Activated naive CD4-positive, alpha-beta T cell treated with anti-CD3 and anti-CD28 coated beads, Interleukin-2, amount 50 U/mL, for 16 hours (primary cell): ENCODE measurements around the gene DNAJC7.
"Not testable (repeated sequence)": the region's sequence is repeated elsewhere in the genome, so short reads cannot be mapped to it uniquely, and the experiment has no call there.

Source experiments
- DNase-seq: peaks from one replicate; pipeline ENCODE4 v3.0.0-alpha.2; 2020

The DNAJC7 gene

DNA sequence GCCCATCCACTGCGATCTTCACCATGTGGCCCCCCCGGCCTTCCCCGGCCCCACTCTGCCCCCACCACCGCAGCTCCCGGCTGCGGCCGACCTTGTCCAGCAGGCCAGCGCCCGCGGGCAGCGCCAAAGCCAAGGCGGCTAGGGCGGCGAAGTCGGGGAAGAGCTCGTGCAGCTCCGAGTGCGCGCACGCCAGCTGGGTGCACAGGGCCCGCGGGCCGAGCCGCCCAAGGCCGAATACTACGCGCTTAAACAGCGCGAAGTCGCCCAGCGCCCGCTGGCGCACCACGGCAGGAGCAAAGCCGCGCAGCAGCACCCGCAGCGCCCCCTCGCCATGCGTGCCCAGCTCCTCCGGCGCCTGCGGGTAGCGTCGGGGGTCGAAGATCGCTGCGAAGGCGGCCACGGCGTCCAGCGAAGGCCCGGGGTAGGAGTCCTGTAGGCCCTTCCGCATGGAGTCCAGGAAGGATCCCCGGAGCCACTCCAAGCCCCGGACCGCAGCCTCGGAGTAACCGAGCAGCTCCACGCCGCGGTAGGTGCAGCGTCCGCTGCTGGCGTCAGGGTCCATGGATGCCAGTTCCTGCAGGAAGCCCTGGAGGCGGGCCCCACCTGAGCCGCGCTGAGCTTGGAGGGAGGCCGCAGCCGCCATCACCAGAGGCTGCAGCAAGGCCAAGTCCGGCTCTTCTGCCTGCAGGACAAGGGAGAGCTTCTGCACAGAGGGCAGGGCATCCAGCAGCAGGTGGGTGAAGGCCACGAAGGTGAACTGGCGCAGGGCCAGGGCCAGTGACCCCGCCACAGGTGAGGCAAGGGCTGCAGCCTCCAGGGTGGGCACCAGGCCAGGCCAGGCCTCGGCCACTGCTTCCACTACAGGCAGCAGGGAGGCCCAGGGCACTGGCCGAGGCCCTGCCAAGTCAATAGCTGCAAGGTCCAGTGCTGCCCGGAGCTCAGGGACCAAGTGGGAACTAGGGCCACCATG is 22.8 kb upstream of the DNAJC7 start:
- DNase-seq, result no peak

DNA sequence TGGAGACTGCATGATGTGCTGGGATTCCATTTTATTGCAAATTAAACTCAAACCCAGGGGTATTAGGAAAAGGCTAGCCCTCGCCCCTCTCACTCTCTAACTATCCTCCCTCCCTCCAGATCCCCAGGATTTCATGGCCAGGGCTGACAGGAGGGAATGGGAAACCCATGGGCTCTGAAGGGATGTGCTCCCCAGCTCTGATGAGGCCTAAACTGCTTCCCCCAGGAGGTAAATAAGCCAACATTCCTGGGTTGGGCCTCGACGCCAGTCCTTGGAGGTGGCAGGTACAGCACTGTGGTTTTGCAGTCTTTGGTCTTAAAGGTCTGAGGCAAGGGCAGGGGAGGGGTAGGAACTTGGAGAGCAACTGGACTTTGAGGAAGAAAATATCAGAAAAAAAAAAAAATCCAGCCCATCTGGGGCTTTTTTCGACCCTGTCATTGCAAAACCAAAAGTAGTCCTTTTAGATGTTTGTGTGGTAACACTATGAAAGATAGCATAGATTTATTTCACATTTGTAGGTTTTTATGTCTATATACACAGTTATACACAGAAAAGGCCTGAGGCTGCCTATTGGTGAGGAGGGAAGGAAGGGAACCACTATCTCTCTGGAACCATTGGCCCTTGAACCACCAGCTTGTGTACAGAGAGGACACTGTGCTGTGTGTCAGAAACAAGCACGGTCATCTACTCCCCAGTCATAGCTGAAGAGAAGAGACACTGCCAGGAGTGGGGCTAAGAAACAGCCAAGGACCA is 21.2 kb upstream of the DNAJC7 start:
- no peak for DNase-seq

- no peak for DNase-seq
These were observed 16.8 kb upstream of the DNAJC7 start for GRCh38 chr17:42034059-42034458.

DNA sequence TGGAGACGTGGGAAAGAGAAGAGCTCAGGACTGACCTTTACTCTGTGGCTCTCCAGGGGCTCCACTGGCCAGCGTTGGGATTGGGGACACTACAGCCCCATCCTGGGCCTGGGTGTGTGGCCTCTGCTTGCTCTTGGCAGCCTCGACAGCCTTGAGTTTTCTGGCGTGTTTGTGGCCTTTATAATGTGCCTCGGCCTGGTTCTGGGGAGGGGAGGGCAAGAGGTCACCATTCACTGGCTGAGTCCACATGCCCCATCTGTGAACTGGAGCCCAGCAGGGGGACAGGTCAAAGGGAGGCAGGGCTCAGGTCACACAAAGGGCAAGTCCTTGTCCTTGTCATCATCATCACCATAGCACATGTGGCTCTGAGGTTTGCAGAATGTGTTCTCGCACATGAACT is 14.3 kb upstream of the DNAJC7 start:
- no peak for DNase-seq

DNA sequence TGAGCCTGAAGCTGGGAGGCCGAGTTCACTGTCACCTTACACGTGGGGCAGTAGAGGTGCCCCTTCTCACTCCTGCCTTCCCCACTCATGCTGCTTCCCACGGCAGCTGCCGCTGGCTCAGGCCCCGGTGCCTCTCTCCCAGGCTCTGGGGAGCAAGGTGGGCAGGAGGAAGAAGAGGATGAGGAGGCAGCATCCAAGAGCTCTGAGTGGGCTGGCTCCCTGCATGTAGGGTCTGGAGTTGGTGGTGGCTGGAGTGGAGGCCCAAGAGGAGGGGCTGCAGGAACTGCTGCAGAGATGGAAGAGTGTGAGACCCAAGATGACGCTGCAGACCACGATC is 11.5 kb upstream of the DNAJC7 start:
- DNase-seq, result no peak

DNA sequence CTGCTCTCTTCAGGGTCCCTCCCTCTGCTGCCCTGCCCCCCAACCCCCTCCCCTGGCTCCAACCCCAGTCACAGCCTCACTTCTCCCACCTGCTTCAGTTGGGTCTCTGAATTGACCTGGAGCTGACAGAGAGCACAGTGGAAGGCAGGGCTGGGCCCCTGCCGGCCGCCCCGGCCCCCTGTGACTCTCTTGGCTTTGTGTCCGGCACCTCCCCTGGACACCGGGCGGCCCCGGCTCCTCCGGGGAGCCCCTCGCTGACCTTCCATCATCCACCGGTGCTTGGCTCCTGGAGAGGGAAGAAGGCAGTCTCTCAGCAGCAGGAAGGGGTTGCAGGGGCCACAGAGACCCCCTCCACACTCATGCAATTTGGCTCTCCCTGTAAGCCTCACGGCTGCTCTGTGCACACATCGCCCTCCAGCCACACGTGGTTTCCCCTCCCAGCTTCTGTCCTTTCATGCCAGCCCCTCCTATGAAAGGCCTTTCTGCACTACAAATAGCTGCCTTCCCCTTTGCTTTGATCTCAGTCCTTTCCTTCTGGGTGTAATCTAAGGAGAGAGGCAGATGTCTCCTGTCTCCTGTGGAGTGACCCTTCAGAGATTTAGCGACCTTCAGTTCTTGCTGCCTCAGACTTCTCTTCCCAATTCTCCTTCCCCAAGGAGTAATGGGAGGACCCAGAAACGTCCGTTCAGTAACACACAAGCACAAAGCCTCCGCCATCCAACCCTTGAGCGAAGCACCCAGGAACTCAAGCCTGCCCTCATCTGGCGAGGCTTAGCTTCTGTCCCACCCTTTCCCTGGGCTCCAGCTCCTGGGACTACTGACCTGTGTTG is 10.9 kb upstream of the DNAJC7 start:
- no peak for DNase-seq

- no peak for DNase-seq
These were observed 10.3 kb upstream of the DNAJC7 start for GRCh38 chr17:42027590-42027889.

GRCh38 chr17:42026857-42027589 is 9.8 kb upstream of the DNAJC7 start:
- no peak for DNase-seq

- no peak for DNase-seq
These were observed 8.7 kb upstream of the DNAJC7 start for GRCh38 chr17:42025936-42026335.

DNA sequence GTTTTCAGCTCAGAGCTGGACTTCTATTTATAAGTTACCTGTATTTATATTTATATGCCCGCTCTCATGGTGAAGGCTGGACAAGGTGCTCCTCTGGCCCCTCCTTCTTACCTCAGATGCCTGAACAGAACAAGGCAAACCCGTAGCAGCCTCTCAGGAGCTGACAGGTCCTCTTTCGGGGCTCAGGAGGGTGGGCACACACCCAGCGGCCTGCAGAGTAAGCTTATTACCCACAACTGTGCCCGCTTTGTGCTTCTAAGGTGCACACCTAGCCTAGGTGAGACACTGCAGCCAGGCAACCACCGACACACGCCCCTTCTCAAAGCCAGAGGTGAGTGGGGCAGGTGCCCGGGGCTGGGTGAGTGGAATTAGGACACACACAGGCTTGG is 7.9 kb upstream of the DNAJC7 start:
- DNase-seq, result no peak

GRCh38 chr17:42023524-42024349 is 6.5 kb upstream of the DNAJC7 start:
- DNase-seq, result no peak

DNA sequence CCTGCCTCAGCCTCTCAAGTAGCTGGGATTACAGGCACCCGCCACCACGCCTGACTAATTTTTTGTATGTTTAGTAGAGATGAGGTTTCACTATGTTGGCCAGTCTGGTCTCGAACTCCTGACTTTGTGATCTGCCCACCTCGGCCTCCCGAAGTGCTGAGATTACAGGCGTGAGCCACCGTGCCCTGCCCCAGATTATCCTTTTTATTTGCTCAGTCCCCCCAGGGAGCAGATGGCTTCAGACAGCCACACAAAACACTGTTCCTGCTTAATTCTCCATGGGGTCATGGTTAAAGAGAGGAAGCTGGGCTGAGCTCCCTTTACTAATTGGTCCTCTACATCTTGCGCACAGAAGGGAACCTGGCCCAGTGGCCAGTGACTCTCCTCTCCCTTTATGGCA is 3.6 kb upstream of the DNAJC7 start:
- DNase-seq, result not testable (repeated sequence)

DNA sequence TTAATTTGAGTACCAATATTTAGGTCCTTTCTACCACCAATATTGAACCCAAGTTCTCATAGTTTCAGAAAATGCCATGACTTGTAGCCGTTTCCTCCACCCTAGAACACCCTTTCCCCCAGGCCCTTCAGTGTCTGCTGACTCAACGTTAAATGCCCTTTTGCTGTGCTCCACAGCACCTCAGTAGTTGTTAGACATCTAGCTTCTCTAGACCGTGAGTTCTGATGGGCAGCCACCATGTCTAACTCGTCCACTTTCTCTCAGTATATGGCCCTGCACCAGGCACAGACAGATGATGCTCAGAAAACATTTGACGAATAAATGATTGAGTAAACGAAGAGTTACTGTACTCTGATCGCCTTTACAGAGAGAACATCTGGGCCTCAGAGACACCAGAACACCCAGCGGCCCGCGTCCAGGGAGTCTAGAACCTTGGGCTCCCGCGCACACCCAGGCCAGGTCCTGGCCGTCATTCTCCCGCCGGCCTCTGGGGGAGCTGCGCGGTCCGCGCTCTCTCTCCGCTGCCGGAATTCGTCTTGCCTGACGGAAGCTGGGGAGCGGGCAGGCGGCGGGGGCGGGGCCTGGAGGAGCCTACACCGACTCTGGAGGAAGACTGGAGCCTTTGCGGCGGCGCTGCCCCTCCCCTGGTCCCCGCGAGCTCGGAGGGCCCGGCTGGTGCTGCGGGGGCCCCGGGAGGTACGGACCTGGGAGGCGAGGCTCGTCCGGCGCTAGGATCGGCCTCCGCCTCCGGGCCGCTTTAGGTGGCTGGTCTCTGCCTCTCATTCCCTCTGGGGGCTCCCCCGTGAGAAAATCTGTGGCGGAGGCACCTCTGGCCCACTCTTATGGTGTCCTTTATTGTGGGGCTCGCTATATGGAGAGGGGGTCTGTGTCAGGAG is 2.5 kb upstream of the DNAJC7 start, which contains the start of gene NKIRAS2:
Gene NKIRAS2, plus strand, starts transcription at position 582 of the 896 bp plus-strand sequence. CDS start 1,488 bp downstream, outside the sequence.
- DNase-seq, result peak; percentile 96

- no peak for DNase-seq
These were observed 1.7 kb upstream of the DNAJC7 start for GRCh38 chr17:42018988-42019387.

DNA sequence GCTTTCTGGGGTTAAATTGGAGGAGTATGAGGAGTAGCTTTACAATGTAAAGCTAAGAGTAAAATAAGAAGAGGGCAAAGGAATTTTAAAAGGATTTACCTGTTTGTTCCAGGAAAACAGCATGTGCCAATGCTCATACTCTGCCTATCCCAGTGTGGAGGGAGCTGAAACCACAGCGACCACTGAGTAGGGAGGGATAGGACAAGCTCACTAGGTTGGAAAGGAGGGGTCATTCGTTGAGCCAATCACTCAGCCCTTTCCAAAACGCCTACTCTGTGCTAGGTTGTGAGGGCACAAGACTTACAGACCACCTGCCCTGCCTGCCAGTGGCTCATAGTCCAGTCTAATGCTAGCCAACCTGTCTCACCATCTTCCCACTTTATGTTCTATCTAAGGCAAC is 1.1 kb upstream of the DNAJC7 start:
- no peak for DNase-seq

DNA sequence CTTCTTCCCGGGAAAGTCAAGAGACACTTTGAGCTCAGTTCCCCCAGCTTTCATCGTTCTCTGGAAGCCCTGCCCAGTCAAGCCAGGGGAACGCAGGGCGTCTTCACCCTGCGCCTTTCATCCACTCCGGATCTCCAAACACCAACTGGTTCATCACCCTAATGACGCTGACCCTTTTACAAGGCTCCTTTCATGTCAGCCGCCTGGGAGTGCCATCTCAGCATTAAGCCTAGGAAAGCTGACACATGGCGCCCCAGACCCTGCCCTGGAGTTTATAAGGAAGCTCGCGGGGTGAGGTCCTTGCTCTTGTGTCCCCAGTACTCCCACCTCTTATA is 594 bp upstream of the DNAJC7 start:
- no peak for DNase-seq

DNA sequence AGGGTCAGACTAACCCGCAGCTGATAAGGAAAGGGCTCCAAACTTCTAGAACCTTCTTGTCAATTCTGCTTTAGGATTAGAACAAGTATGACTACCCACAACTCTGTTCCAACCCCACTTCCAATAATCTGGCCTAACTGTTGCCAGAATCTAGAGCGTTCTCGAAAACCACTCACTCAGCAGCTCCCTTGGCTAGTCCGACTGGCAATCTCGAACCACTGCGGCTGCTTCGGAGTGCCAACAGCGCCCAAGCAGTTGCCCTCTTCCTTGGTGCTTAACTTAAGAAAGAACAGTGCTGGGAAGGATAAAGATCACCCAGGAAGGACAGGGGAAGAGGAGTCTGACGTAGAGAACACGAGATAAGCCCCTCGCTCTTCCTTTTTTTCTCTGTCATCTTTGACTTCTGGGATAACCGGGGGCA is 818 bp downstream of the DNAJC7 start:
- DNase-seq, result no peak

DNA sequence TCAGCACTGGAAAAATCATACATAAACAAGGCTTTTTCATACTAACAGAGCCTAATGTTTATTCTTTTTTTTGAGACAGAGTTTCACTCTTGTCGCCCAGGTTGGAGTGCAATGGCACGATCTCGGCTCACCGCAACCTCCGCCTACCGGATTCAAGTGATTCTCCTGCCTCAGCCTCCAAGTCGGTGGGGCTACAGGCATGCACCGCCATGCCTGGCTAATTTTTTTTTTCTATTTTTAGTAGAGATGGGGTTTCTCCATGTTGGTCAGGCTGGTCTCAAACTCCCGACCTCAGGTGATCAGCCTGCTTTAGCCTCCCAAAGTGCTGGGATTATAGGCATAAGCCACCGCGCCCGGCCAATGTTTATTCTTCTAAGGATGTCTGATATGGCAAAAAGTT is 3.5 kb downstream of the DNAJC7 start:
- not testable (repeated sequence) for DNase-seq

DNA sequence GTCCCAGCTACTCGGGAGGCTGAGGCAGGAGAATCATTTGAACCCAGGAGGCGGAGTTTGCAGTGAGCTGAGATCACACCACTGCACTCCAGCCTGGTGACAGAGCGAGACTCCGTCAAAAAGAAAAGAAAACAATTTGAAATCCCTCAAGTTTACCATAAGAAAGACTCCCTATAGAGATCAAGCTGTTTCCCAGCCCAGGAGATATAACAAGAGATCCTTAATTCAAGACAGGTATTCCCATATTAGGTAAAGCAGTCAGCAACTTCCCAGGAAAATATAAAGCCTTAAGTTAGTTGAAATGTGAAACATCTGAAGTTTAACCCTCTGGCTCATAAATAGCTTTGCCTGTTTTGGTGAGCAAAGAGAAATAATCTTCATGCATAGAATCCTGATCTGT is 4.9 kb downstream of the DNAJC7 start:
- not testable (repeated sequence) for DNase-seq

DNA sequence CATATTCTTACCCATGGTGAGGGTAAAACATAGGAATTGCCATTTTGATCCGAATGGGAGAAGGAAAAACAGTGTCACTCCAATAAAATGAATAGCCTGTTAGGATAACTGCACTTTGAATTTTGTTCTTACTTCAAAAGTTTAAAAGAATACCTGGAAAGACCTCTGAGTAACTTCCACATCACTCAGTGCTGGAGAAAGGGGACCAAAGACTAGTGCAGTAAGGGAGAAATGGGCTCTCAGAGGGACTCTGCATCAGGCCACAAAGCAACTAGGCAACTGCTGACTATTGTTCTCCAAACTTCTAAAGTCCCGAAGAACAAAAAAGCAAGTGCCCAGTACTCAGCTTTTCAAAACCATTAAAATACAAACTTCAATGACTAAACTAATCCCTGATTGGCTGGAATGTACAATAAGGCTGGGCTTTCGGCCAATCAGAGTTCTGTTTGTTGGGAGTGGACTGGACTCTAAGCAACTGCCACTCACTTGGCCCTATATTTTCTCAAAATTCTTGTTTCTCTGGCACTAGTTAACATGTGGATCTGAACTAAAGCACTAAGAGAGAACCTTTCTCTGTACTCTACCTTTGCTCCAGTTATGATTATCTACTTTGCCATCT is 6.2 kb downstream of the DNAJC7 start:
- no peak for DNase-seq
